ENCODE measurements around the gene CAPNS1. TPM values are rescaled to one million over a fixed set of nuclear protein-coding genes. Genes with fewer than 3 reads are reported as not detected.

The CAPNS1 gene
- polyA plus RNA-seq = 139 TPM

DNA sequence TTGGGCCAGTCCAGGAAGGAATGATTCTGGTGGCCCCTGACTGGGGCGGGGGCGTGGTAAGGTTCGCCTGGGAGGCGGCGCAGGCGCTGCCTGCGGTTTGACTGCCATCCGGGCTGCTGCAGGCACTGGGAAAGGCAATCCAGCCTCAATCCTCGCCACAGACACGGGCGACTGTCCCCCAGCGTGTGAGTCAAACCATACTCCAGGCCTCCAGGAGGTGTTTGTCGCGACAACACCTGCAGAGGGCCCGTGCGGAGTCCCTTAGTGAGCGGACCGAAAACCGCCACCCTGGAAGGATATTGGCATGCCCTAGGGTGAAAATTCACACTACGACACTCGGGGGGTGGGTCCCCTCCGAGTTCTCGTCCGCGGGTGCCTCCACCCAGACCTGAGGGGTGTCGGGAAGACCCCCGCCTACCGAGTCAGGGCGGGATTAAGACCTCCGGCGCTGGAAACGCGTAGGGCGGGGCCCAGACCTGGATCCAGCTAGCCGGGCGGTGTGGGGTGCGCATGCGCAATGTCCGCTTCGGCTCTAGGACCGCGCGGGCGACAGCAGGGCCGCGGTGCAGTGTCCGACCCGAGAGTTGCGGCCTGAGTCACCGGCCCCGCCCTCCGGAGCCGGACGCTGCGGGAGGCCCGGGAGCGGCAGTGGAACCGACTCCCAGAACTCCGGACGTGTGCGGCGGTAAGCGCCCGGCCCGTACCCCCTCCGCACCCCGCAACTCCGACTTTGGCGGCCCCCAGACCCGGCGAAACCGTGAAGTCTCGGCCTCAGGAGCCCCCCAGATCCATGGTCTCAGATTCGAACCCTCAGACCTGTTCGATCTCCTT is at the start of gene CAPNS1:
CAPNS1 (plus strand) TSS at position 594 of the 831 bp plus-strand sequence. CDS start 946 bp downstream, outside the sequence.
- H3K9me3 Mint-ChIP-seq = peaks cover 0 to 2% (median 0%) of the 10 kb centered on the region in 3 donors
- H3K27me3 Mint-ChIP-seq = no peaks in the 10 kb centered on the region
- H3K36me3 Mint-ChIP-seq = peaks cover 14% of the 10 kb centered on the region
- peaks cover 7 to 22% (median 12%) of the 10 kb centered on the region in 3 donors for H3K4me1 Mint-ChIP-seq
- peak within 1 kb of the TSS; percentile 82 to 94 (median 92) for H3K27ac Mint-ChIP-seq
- peak within 1 kb of the TSS; percentile 89 to 98 (median 94) for H3K4me3 Mint-ChIP-seq

DNA sequence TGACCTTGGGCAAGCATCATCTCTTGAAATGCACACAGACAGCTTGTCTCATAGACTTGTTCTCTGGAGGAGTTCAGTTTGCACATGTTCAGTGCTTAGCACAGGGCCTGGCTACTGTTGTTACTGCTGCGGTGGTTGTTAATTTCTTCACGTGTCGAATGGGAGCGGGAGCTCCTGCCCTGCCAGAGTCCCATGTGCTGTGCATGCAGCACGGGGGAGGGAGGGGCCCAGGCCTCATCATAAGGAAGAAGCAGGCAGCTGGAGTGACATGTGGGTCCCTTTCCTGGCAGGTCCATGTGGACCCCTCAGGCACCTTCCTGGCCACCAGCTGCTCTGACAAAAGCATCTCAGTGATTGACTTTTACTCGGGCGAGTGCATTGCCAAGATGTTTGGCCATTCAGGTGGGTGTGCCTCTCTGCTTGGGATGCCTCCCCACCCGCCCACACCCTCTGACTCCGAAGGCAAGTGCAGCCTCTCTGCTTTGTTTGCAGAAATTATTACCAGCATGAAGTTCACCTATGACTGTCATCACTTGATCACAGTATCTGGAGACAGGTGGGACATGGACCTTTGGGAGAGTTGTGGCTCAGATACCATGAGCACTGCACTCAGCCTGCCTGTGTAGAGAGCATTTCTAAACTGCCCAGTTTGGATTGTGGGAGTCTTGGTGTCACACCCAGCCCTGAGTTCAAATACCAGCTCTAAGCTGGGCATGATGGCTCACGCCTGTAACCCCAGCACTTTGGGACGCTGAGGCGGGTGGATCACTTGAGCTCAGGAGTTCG is 48.8 kb upstream of the CAPNS1 start:
- H3K9me3 Mint-ChIP-seq = no peaks in the 10 kb centered on the region
- H3K36me3 Mint-ChIP-seq = peaks cover 4% of the 10 kb centered on the region
- H3K4me1 Mint-ChIP-seq = peaks cover 0 to 1% (median 0%) of the 10 kb centered on the region in 3 donors
- H3K4me3 Mint-ChIP-seq = no peak overlapping the region
- no peak overlapping the region for H3K27ac Mint-ChIP-seq
- no peaks in the 10 kb centered on the region for H3K27me3 Mint-ChIP-seq

GRCh38 chr19:36092566-36092965 is 47.3 kb upstream of the CAPNS1 start:
- Mint-ChIP-seq H3K36me3 (peaks cover 5% of the 10 kb centered on the region), H3K9me3 (no peaks in the 10 kb centered on the region), H3K27me3 (no peaks in the 10 kb centered on the region), H3K4me1 (peaks cover 0 to 1% (median 0%) of the 10 kb centered on the region in 3 donors), H3K4me3 (no peak overlapping the region), H3K27ac (no peak overlapping the region)

DNA sequence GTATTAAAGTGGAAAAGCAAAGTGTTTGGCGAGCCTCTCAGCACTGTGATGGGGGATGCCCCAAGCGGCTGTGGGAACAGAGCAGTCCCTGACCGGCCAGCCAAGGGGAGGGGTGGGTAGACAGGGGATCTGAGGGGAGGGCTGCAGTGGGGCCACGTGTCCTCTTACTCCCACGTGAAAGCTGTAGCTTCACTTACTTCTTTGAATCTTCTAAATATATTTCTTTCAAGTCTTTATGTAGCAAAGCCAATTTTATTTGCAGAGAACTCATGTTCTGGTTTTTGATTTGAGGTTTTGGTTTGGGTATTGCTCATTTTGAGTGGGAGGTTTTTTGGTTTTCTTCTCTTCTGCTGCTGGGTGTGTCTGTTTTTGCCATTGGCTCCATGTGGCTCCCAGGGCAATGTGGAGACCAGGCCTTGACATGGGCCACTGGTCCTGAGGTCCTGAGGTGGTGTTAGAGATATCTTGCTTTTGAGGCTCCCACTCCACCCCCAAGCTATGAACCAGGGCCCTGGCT is 46.7 kb upstream of the CAPNS1 start:
- peak overlapping the region in 1 of 3 donors; percentile 24 for H3K27ac Mint-ChIP-seq
- H3K4me3 Mint-ChIP-seq = no peak overlapping the region
- no peaks in the 10 kb centered on the region for H3K9me3 Mint-ChIP-seq
- H3K36me3 Mint-ChIP-seq = peaks cover 5% of the 10 kb centered on the region
- no peaks in the 10 kb centered on the region for H3K27me3 Mint-ChIP-seq
- peaks cover 0 to 1% (median 0%) of the 10 kb centered on the region in 3 donors for H3K4me1 Mint-ChIP-seq

GRCh38 chr19:36093687-36094086 is 46.2 kb upstream of the CAPNS1 start:
- Mint-ChIP-seq H3K36me3 (peaks cover 5% of the 10 kb centered on the region), H3K4me3 (no peak overlapping the region), H3K9me3 (no peaks in the 10 kb centered on the region), H3K27ac (no peak overlapping the region), H3K27me3 (no peaks in the 10 kb centered on the region), H3K4me1 (peaks cover 0 to 1% (median 0%) of the 10 kb centered on the region in 3 donors)

DNA sequence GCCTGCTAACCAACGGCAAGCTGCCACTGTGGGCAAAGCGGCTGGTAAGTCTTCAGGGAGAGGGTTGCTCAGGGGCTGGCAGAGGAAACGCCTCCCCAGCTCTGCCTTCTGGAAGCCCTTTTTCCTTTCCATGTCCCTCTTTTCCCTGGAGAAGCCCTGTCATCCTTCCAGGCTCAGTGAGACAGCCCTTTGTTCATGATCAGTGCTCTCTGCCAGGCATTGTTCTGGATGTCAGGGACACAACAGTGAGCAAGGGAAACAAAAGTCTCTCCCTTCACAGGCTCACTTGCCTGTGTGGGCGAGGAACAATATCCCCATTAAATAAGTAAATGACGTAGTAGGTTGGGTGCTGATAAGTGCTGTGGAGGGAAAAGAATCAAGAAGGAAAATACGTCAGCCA is 42.8 kb upstream of the CAPNS1 start:
- Mint-ChIP-seq H3K27ac (no peak overlapping the region), H3K27me3 (no peaks in the 10 kb centered on the region), H3K4me1 (peaks cover 0 to 4% (median 0%) of the 10 kb centered on the region in 3 donors), H3K36me3 (peaks cover 5% of the 10 kb centered on the region), H3K4me3 (no peak overlapping the region), H3K9me3 (no peaks in the 10 kb centered on the region)

GRCh38 chr19:36099166-36099785 is 40.6 kb upstream of the CAPNS1 start:
- peaks cover 0 to 4% (median 0%) of the 10 kb centered on the region in 3 donors for H3K4me1 Mint-ChIP-seq
- H3K4me3 Mint-ChIP-seq = no peak overlapping the region
- H3K27me3 Mint-ChIP-seq = no peaks in the 10 kb centered on the region
- peaks cover 3% of the 10 kb centered on the region for H3K36me3 Mint-ChIP-seq
- H3K27ac Mint-ChIP-seq = no peak overlapping the region
- H3K9me3 Mint-ChIP-seq = no peaks in the 10 kb centered on the region

GRCh38 chr19:36100476-36100875 is 39.4 kb upstream of the CAPNS1 start:
- H3K36me3 Mint-ChIP-seq = peaks cover 3% of the 10 kb centered on the region
- no peaks in the 10 kb centered on the region for H3K27me3 Mint-ChIP-seq
- no peaks in the 10 kb centered on the region for H3K9me3 Mint-ChIP-seq
- peaks cover 0 to 4% (median 0%) of the 10 kb centered on the region in 3 donors for H3K4me1 Mint-ChIP-seq
- H3K4me3 Mint-ChIP-seq = no peak overlapping the region
- no peak overlapping the region for H3K27ac Mint-ChIP-seq

DNA sequence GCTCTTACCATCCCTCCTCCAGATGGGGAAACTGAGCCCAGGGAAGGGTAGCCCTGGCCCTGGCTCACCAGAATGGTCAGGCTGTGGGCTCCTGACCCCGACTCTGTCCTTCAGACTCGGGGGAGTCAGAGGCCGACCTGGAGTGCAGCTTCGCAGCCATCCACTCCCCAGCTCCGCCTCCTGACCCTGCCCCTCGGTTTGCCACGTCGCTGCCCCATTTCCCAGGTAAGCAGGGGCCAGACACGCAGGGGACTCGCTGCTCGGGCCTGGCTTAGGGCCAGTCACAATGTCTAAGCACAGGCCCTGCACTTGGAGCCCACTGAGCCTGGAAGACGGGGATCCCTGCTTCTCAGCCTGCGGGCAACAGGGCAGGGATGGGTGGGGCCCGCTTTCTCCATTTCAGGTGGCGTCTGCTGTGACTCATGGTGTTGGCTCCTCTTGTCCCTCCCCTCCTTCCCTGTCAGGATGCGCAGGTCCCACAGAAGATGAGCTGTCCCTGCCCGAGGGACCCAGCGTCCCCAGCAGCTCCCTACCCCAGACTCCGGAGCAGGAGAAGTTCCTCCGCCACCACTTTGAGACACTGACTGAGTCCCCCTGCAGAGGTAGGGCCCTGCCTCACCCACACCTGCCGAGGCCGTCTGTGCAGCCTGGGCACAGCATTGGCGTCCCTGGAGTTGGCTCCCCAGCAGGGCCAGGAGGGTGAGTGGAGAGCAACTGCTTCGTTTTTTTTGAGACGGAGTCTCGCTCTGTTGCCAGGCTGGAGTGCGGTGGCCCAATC is 38.1 kb upstream of the CAPNS1 start:
- H3K9me3 Mint-ChIP-seq = no peaks in the 10 kb centered on the region
- H3K36me3 Mint-ChIP-seq = peaks cover 3% of the 10 kb centered on the region

GRCh38 chr19:36103040-36103626 is 36.7 kb upstream of the CAPNS1 start:
- no peaks in the 10 kb centered on the region for H3K27me3 Mint-ChIP-seq
- no peak overlapping the region for H3K4me3 Mint-ChIP-seq
- H3K4me1 Mint-ChIP-seq = peaks cover 0 to 4% (median 0%) of the 10 kb centered on the region in 3 donors
- H3K36me3 Mint-ChIP-seq = peaks cover 1% of the 10 kb centered on the region
- no peak overlapping the region for H3K27ac Mint-ChIP-seq
- no peaks in the 10 kb centered on the region for H3K9me3 Mint-ChIP-seq

More for the DNA sequence above, 38.1 kb upstream of the CAPNS1 start:
- H3K27ac Mint-ChIP-seq = no peak overlapping the region
- H3K27me3 Mint-ChIP-seq = no peaks in the 10 kb centered on the region
- peaks cover 0 to 4% (median 0%) of the 10 kb centered on the region in 3 donors for H3K4me1 Mint-ChIP-seq
- H3K4me3 Mint-ChIP-seq = no peak overlapping the region

DNA sequence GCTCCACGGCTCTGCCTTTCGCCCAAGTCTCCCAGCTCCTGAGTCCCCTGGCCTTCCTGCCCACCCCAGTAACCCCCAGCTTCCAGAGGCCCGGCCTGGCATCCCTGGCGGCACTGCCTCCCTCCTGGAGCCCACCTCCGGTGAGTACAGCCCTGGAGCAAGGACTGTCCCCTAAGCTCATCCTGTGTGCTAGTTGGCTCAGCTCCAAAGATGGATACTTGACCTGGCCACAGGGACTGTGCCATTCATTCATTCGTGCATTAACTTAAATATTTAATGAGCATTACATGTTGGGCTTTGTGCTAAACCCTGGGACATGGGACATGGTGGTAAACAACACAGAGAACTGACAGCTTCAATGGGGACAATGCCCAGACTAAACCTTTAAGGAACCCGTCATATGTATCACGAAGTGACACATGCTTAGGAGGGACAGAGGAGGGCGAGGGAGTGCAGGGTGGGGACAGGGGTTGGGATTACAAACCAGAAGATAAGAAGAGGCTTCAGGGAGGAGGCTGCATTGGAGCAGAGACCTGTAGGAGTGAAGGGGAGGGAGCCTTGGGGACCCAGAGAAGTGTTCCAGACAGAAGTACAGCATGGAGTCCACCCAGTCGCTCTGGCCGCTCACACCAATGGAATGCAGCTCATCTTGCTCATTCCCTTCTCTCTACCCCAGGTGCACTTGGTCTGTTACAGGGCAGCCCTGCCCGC is 35.9 kb upstream of the CAPNS1 start:
- peaks cover 0 to 4% (median 0%) of the 10 kb centered on the region in 3 donors for H3K4me1 Mint-ChIP-seq
- H3K4me3 Mint-ChIP-seq = no peak overlapping the region
- no peak overlapping the region for H3K27ac Mint-ChIP-seq
- no peaks in the 10 kb centered on the region for H3K9me3 Mint-ChIP-seq
- peaks cover 1% of the 10 kb centered on the region for H3K36me3 Mint-ChIP-seq
- H3K27me3 Mint-ChIP-seq = no peaks in the 10 kb centered on the region

DNA sequence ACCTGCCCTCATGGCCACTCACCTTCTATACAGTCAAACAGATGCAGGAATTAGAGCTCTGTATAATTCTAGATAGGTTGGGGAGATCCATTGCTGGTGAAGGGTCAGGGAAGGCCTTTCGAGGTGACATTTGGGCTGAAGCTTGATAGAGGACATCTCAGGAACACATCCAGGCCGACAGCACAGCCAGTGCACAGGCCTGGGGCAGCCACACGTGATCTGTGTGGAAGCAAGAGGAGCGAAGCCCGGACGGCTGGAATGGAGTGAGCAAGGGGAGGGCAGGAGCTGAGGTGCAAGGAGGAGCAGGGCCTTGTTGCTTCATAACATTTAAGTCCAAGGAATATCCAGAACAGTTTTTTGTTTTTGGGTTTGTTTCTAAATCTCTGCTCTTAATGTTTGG is 33.4 kb upstream of the CAPNS1 start:
- Mint-ChIP-seq H3K27ac (peak overlapping the region in 1 of 3 donors; percentile 79), H3K27me3 (no peaks in the 10 kb centered on the region), H3K9me3 (no peaks in the 10 kb centered on the region), H3K4me1 (no peaks in the 10 kb centered on the region), H3K4me3 (peak overlapping the region in 1 of 4 donors; percentile 43), H3K36me3 (peaks cover 1% of the 10 kb centered on the region)

- Mint-ChIP-seq H3K9me3 (no peaks in the 10 kb centered on the region), H3K4me1 (no peaks in the 10 kb centered on the region), H3K27me3 (no peaks in the 10 kb centered on the region), H3K4me3 (peak overlapping the region in 2 of 4 donors; percentile 35 to 74), H3K27ac (no peak overlapping the region), H3K36me3 (peaks cover 1% of the 10 kb centered on the region)
Observed at GRCh38 chr19:36106991-36107390, 32.9 kb upstream of the CAPNS1 start.
